Uterus (tissue), 4 donors: ENCODE measurements around the gene ZNF469. TPM values are rescaled to one million over a fixed set of nuclear protein-coding genes. Genes with fewer than 3 reads are reported as not detected.

Source experiments
- DNase-seq, 2 donors: peaks; one replicate each; pipeline ENCODE4 v3.0.0-alpha.2; 2019 to 2020
- H3K27ac ChIP-seq, 2 donors: fragments of 200-600 bp; sonication (generic); 1 replicate in 1 of 2; 2 replicates in 1 of 2; pipeline ENCODE4 v1.5.1; 2016 to 2018
- H3K27me3 ChIP-seq, 2 donors: fragments of 200-600 bp; sonication (generic); one replicate each; pipeline ENCODE4 v1.5.1; 2018 to 2019; ENCODE audit warnings: control low read depth in 1 of 2
- H3K36me3 ChIP-seq, 2 donors: fragments of 200-600 bp; sonication (generic); one replicate each; pipeline ENCODE4 v1.5.1; 2019; ENCODE audit warnings: control low read depth in 1 of 2
- H3K4me1 ChIP-seq, 2 donors: fragments of 200-600 bp; sonication (generic); one replicate each; pipeline ENCODE4 v1.5.1; 2018 to 2019; ENCODE audit warnings: control low read depth in 1 of 2
- H3K4me3 ChIP-seq, 2 donors: fragments of 200-600 bp; sonication (generic); 1 replicate in 1 of 2; 2 replicates in 1 of 2; pipeline ENCODE4 v1.5.1; 2018 to 2019; ENCODE audit warnings: mild to moderate bottlenecking in 1 of 2
- H3K9me3 ChIP-seq, 2 donors: fragments of 200-600 bp; sonication (generic); one replicate each; pipeline ENCODE4 v1.5.1; 2019; ENCODE audit warnings: control low read depth in 1 of 2
- POLR2A ChIP-seq, 2 donors: fragments of 450-650 bp; IDR thresholded peaks; one replicate each; pipeline ENCODE4 v1.6.1; 2016; ENCODE audit warnings: antibody characterized with exemption in 2 of 2, mild to moderate bottlenecking in 1 of 2, moderate library complexity in 1 of 2
- intact Hi-C: fragments of 100-400 bp; cut with DNase I; formaldehyde crosslinking; loops from one replicate; pipeline ENCODE4 v1.15.1; 2023; ENCODE audit warnings: low total_unique reads
- total RNA-seq, 4 donors: library from RNA; depleted of rRNA in 3 of 4; stranded (reverse); fragments of >200 nt in 3 of 4; gene quantifications; one replicate each; pipeline versions ENCODE4 v1.1.0 to v1.2.4, GENCODE V29; 2014 to 2023
- TF ChIP-seq, protein P1 (sequence below), 4 experiments: fragments of 200-600 bp in 2 of 4; fragments of 450-650 bp in 2 of 4; sonication (generic) in 2 of 4; IDR thresholded peaks; one replicate each; pipeline ENCODE4 v1.5.1; 2016 to 2019; ENCODE audit warnings: antibody characterized with exemption in 4 of 4, mild to moderate bottlenecking in 2 of 4, moderate library complexity in 1 of 4
- donor health status: DM: yes; HTN: yes; CAD: no.

Gene ZNF469
- total RNA-seq, 4 donors from 2014 or later = 0.51 to 7.9 (median 2.8) TPM; not detected in 1

- TF ChIP-seq POLR2A (IDR thresholded peaks at IDR 0.05) = no peak
- TF ChIP-seq, protein P1, sequence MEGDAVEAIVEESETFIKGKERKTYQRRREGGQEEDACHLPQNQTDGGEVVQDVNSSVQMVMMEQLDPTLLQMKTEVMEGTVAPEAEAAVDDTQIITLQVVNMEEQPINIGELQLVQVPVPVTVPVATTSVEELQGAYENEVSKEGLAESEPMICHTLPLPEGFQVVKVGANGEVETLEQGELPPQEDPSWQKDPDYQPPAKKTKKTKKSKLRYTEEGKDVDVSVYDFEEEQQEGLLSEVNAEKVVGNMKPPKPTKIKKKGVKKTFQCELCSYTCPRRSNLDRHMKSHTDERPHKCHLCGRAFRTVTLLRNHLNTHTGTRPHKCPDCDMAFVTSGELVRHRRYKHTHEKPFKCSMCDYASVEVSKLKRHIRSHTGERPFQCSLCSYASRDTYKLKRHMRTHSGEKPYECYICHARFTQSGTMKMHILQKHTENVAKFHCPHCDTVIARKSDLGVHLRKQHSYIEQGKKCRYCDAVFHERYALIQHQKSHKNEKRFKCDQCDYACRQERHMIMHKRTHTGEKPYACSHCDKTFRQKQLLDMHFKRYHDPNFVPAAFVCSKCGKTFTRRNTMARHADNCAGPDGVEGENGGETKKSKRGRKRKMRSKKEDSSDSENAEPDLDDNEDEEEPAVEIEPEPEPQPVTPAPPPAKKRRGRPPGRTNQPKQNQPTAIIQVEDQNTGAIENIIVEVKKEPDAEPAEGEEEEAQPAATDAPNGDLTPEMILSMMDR (IDR thresholded peaks at IDR 0.05) = no peak
- no peak for DNase-seq
- Histone ChIP-seq H3K4me3 (no peak overlapping the region), H3K9me3 (no peaks in the 10 kb centered on the region), H3K36me3 (no peaks in the 10 kb centered on the region), H3K4me1 (no peaks in the 10 kb centered on the region), H3K27me3 (no peaks in the 10 kb centered on the region), H3K27ac (peak overlapping the region; percentile 72 to 75)
- intact Hi-C loops = no loop called here
These were observed 37.6 kb upstream of the ZNF469 start for GRCh38 chr16:88345031-88345720.

GRCh38 chr16:88345721-88346560, 36.8 kb upstream of the ZNF469 start:
- H3K4me1 ChIP-seq = no peaks in the 10 kb centered on the region
- no peaks in the 10 kb centered on the region for H3K27me3 ChIP-seq
- H3K27ac ChIP-seq = peak overlapping the region; percentile 72 to 75
- intact Hi-C loops = no loop called here
- peak; percentile 51 to 55 for DNase-seq
- no peaks in the 10 kb centered on the region for H3K9me3 ChIP-seq
- H3K36me3 ChIP-seq = no peaks in the 10 kb centered on the region
- no peak for TF ChIP-seq POLR2A (IDR thresholded peaks at IDR 0.05)
- TF ChIP-seq, protein P1 (IDR thresholded peaks at IDR 0.05) = no peak
- H3K4me3 ChIP-seq = no peak overlapping the region

GRCh38 chr16:88346680-88347505, 35.9 kb upstream of the ZNF469 start:
- no peaks in the 10 kb centered on the region for H3K4me1 ChIP-seq
- intact Hi-C loops = no loop called here
- no peaks in the 10 kb centered on the region for H3K27me3 ChIP-seq
- H3K27ac ChIP-seq = peak overlapping the region in 1 of 2 donors; percentile 75
- H3K9me3 ChIP-seq = no peaks in the 10 kb centered on the region
- H3K36me3 ChIP-seq = no peaks in the 10 kb centered on the region
- no peak overlapping the region for H3K4me3 ChIP-seq
- TF ChIP-seq, protein P1 (IDR thresholded peaks at IDR 0.05) = no peak
- no peak for TF ChIP-seq POLR2A (IDR thresholded peaks at IDR 0.05)
- no peak for DNase-seq

GRCh38 chr16:88347656-88348376, 34.9 kb upstream of the ZNF469 start:
- TF ChIP-seq, protein P1 (IDR thresholded peaks at IDR 0.05) = no peak
- no peak for TF ChIP-seq POLR2A (IDR thresholded peaks at IDR 0.05)
- intact Hi-C loops = no loop called here

More at GRCh38 chr16:88347656-88348376, 34.9 kb upstream of the ZNF469 start:
- no peak overlapping the region for H3K4me3 ChIP-seq
- no peaks in the 10 kb centered on the region for H3K9me3 ChIP-seq
- DNase-seq = no peak
- no peaks in the 10 kb centered on the region for H3K27me3 ChIP-seq
- H3K27ac ChIP-seq = no peak overlapping the region
- no peaks in the 10 kb centered on the region for H3K4me1 ChIP-seq
- no peaks in the 10 kb centered on the region for H3K36me3 ChIP-seq
